ENCODE data around the gene RINL. TPM values are rescaled to one million over a fixed set of nuclear protein-coding genes. Genes with fewer than 3 reads are reported as not detected.

The RINL gene
- total RNA-seq: 10.9 and 11.2 TPM in 2 replicates

- no peak within 1 kb of the TSS for H3K4me3 ChIP-seq (ENCODE audit: low read depth, low read length)
- TF ChIP-seq CTCF (conservative IDR thresholded peaks at IDR 0.05; ENCODE audit: low read depth, low read length): no peak
- no peak for DNase-seq (ENCODE audit: low read depth)
Observed at GRCh38 chr19:38877781-38878574, at the start of gene RINL. Gene RINL (minus strand): TSS chr19:38878275. CDS start chr19:38876742, 1,533 bp downstream.

DNA sequence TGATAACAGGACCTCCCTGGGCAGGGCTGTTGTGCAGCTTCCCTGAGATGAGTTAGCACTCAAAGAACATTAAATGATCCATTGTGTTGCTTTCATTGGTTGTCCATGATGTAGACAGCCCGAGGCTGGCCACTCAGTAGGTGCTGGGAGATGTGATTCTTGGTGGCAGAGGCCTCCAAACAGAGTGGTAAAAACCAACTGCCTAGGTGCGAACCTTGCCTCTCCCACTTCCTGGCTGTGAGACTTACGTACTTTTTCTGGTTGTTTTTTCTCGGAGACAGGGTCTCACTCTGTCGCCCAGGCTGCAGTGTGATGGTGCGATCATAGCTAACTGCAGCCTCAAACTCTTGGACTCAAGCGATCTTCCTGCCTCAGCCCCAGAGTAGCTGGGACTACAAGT is 46.3 kb upstream of the RINL start:
- TF ChIP-seq CTCF (conservative IDR thresholded peaks at IDR 0.05; ENCODE audit: low read depth, low read length): no peak
- no peak overlapping the region for H3K4me3 ChIP-seq (ENCODE audit: low read depth, low read length)
- no peak for DNase-seq (ENCODE audit: low read depth)

GRCh38 chr19:38922482-38922881 is 44.4 kb upstream of the RINL start:
- no peak overlapping the region for H3K4me3 ChIP-seq (ENCODE audit: low read depth, low read length)
- DNase-seq (ENCODE audit: low read depth): no peak
- no peak for TF ChIP-seq CTCF (conservative IDR thresholded peaks at IDR 0.05; ENCODE audit: low read depth, low read length)

GRCh38 chr19:38921420-38922274 is 43.6 kb upstream of the RINL start:
- DNase-seq (ENCODE audit: low read depth): no peak
- no peak for TF ChIP-seq CTCF (conservative IDR thresholded peaks at IDR 0.05; ENCODE audit: low read depth, low read length)

GRCh38 chr19:38920602-38921419 is 42.7 kb upstream of the RINL start:
- no peak for DNase-seq (ENCODE audit: low read depth)
- no peak for TF ChIP-seq CTCF (conservative IDR thresholded peaks at IDR 0.05; ENCODE audit: low read depth, low read length)
- no peak overlapping the region for H3K4me3 ChIP-seq (ENCODE audit: low read depth, low read length)

More at GRCh38 chr19:38921420-38922274, 43.6 kb upstream of the RINL start:
- no peak overlapping the region for H3K4me3 ChIP-seq (ENCODE audit: low read depth, low read length)

GRCh38 chr19:38919837-38920601 is 41.9 kb upstream of the RINL start:
- DNase-seq (ENCODE audit: low read depth): no peak
- H3K4me3 ChIP-seq (ENCODE audit: low read depth, low read length): no peak overlapping the region
- no peak for TF ChIP-seq CTCF (conservative IDR thresholded peaks at IDR 0.05; ENCODE audit: low read depth, low read length)

Data from epithelial cell of proximal tubule (primary cell).